GM11168 (cell line): ENCODE data around the gene TMEM115.

Source experiments
- in situ Hi-C: fragments of 300-500 bp; cut with MboI; formaldehyde crosslinking; loops from one replicate; pipeline ENCODE4 v1.12.0; 2022; ENCODE audit warnings: low sequenced_read_pairs; ENCODE audit not compliant: unreplicated experiment

The TMEM115 gene

DNA sequence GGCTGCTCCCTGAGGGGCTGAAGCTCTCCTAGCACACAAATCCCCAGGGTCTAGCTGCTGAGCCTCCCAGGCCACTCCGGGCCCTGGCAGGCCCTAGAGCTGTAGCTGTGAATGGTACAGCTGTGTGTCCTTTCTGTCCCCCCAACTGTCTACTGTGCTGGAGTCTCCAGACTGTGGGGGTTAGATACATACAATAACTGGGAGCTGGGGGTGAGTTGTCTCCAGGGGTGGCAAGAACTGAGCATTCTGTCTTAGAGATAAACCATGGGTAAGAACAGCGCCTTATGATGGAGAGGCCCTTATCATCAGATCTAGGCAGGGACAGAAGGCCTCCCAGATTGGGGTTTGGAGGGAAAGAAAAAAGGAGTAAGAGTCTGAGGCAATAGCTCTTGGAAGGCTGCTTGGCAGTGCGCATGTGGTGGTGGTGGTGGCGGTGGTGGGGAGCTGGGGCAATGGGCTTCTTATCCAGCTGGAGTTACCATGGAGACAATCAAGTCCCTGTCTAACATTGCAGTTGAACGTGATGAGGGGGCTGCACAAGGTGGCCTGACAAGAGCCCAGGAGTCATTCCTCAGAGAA is 5.0 kb downstream of the TMEM115 start:
- in situ Hi-C loops = no loop called here

GRCh38 chr3:50353245-50354004 is 5.9 kb downstream of the TMEM115 start:
- in situ Hi-C loops = no loop called here

GRCh38 chr3:50352781-50353180 is 6.5 kb downstream of the TMEM115 start:
- in situ Hi-C loops = no loop called here

GRCh38 chr3:50351323-50351697 is 8.0 kb downstream of the TMEM115 start:
- in situ Hi-C loops = no loop called here

DNA sequence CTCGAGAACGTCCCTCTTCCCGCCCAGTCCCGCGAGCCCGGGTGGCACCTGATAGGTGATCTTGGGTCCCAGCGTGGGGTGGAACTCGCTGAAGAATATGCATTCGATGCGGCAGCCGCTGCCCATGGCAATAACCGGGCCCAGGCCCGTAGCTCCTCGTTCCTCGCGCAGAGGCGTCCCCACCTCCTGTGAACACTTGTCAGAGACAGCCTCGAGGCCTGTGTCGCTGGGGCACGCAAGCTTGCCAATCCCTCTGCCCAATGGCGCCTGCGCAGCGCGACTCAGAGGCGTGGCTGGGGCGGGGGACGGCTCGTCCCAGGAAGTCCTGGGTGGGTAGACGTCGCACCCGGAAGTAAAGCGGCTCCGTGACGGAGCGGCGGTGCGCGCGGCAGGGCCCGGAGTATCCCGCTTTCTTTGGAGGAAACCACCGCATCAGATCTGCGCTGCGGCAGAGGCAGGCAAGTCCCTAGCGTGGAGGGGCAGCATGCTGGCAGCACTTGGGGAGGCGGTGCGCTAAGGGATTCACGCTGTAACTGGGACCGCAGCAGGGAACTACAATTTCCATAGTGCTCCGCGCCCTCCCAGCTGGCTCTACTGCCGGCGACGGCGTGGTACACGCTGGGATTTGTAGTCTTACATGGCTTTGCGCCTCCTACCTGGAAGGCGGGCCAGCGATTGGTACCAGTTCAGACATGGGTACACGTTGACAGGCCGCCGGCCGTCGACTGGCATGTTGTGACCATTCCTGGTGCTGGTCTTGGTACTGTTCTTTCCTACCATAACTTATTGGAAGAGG is 8.6 kb downstream of the TMEM115 start, which contains the start of the genes CYB561D2 and NPRL2:
TSS of gene CYB561D2 (plus strand) at position 336 of the 796 bp plus-strand sequence. CDS start 572 bp downstream, outside the sequence.
TSS of gene NPRL2 (minus strand) at position 249 of the 796 bp plus-strand sequence. CDS start at position 126, 123 bp downstream.
- in situ Hi-C loops = no loop called here

DNA sequence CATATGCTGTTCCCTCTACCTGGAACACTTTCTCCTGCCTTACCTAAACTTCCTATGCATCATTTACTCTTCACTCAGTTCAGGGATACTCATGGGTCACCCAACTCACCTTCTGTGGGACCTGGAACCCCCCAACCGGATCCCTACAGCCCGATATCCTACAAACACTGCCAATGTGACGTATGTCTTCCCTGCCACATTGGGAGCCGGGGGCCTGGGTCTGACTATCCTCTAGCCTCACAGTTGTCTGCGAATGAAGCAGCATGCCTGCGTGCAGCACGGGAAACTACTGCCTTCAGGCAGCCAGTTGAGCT is 9.2 kb downstream of the TMEM115 start:
- in situ Hi-C loops = no loop called here

DNA sequence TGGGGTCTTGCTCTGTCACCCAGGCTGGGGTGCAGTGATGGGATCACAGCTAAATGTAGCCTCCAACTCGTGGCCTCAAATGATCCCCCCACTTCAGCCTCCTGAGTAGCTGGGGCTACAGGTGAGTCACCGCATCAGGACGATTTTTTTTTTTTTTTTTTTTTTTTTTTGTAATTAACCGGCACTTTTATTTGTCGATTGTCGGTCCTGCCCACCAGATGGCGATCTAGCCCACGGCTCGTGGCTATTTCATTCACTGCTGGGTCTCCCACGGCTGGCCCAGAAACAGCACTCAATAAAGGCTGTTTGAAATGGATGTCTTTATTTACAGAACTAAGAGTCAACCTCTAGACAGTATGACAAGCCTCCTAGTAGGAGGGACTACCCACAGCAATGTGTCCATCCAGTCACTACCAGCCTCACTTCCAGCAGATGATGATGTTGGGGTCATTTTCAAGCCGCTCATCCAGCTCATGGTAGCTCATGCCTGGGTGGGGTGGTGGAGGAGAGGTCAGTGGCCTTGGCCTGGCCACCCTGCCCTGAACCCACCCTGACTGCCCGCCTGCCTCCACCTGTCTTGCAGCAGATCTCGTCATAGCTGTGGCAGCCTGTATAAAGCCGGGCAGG is 12.0 kb downstream of the TMEM115 start:
- in situ Hi-C loops = no loop called here

GRCh38 chr3:50345586-50346234 is 13.6 kb downstream of the TMEM115 start, which contains the start of gene ZMYND10:
Gene ZMYND10, minus strand, starts transcription at chr3:50345732. Its CDS starts 153 bp downstream, at chr3:50345579.
- in situ Hi-C loops = no loop called here

GRCh38 chr3:50345008-50345407 is 14.3 kb downstream of the TMEM115 start:
- in situ Hi-C loops = no loop called here

GRCh38 chr3:50342813-50343633 is 16.3 kb downstream of the TMEM115 start:
- in situ Hi-C loops = no loop called here

- in situ Hi-C loops = no loop called here
These were observed 17.2 kb downstream of the TMEM115 start for GRCh38 chr3:50341996-50342650.

- in situ Hi-C loops = no loop called here
These were observed 17.8 kb downstream of the TMEM115 start for GRCh38 chr3:50341537-50341936.

DNA sequence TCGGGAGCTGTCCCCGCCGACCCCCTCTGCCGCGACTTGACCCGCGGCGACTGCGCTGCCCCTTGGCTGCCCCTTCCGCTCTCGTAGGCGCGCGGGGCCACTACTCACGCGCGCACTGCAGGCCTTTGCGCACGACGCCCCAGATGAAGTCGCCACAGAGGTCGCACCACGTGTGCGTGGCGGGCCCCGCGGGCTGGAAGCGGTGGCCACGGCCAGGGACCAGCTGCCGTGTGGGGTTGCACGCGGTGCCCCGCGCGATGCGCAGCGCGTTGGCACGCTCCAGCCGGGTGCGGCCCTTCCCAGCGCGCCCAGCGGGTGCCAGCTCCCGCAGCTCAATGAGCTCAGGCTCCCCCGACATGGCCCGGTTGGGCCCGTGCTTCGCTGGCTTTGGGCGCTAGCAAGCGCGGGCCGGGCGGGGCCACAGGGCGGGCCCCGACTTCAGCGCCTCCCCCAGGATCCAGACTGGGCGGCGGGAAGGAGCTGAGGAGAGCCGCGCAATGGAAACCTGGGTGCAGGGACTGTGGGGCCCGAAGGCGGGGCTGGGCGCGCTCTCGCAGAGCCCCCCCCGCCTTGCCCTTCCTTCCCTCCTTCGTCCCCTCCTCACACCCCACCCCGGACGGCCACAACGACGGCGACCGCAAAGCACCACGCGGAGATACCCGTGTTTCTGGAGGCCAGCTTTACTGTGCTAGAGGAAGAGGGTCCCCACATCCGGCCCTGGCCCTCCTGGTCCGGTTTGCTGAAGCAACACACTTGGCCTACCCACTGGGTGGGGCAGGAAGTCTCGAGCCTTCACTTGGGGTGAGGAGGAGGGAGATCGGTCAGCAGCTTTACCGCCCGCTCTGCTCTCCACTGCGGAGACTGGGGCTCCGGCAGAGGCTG is 18.6 kb downstream of the TMEM115 start, which contains the start of gene RASSF1:
TSS of gene RASSF1 (minus strand) at position 389 of the 882 bp plus-strand sequence. CDS start at position 358, 31 bp downstream.
- in situ Hi-C loops = no loop called here

DNA sequence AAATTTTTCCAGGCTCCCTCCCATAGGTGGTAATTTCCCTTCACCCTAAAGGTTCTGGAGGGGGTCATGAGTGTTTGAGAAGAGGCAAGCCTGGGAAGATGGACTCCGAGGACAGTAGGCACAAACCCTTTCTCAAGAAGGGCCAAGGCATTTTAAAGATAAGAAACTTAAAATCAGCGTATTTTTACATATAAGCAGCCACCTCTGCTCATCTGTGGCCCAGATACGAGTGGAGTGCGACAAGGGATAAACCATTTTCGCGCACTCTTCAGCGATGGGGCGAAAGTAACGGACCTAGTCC is 19.2 kb downstream of the TMEM115 start:
- in situ Hi-C loops = no loop called here

GRCh38 chr3:50339485-50340146 is 19.7 kb downstream of the TMEM115 start:
- in situ Hi-C loops = no loop called here

DNA sequence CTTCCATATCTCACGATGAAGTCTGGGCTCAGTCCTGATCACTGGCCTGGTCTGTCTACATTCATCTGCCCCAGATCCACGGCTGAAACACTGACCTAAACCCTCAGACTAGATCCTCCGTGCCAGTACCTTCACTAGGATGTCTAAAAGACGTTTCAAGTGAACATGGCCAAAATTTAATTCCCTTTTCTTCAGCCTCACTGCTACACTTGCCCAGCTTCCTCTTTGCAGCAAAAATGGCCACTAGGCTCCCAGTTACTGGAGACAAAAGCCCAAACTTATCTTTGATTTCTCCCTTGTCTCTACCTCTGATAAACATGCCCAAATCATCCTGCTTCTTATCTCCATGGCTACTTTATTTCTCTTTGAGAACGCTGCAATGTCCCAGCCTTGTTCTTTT is 20.4 kb downstream of the TMEM115 start:
- in situ Hi-C loops = no loop called here

- in situ Hi-C loops = no loop called here
These were observed 22.0 kb downstream of the TMEM115 start for GRCh38 chr3:50337175-50337861.
